Measurements from ENCODE around the gene ERFL. TPM values are rescaled to one million over a fixed set of nuclear protein-coding genes. Genes with fewer than 3 reads are reported as not detected.

ERFL gene
- total RNA-seq, 1 donor from 2014 or later = 0.10 TPM

GRCh38 chr19:41859618-41860418 lies 68.4 kb downstream of the ERFL start, which contains the start of gene RPS19:
Gene RPS19 (plus strand): TSS chr19:41860255. CDS start chr19:41860775, 520 bp downstream.
- DNase-seq = peak; percentile 98

- no peak for DNase-seq
These were observed 69.0 kb downstream of the ERFL start for GRCh38 chr19:41859213-41859617.

Small RNA genes within 50 kb of the gene (small RNA-seq; reads per million reads assigned to genes)
- gene MIR6797 (ENCODE audit: low replicate concordance) = not detected

Other genes starting within 250 kb of the ERFL start
- 0.30 TPM for gene CEACAM7, start 240.2 kb downstream of the ERFL start, total RNA-seq
- 2.4 TPM for gene CEACAM5, start 219.8 kb downstream of the ERFL start, total RNA-seq
- gene CEACAM6, start 172.9 kb downstream of the ERFL start, total RNA-seq = 5.0 TPM
- 1.5 TPM for gene CEACAM3, start 131.9 kb downstream of the ERFL start, total RNA-seq
- not detected for gene LYPD4, start 83.8 kb downstream of the ERFL start, total RNA-seq
- not detected for gene DMRTC2, start 83.4 kb downstream of the ERFL start, total RNA-seq
- 470 TPM for gene RPS19, start 68.2 kb downstream of the ERFL start, total RNA-seq
- 0.79 TPM for gene CD79A, start 51.2 kb downstream of the ERFL start, total RNA-seq
- 34.3 TPM for gene ARHGEF1, start 45.3 kb downstream of the ERFL start, total RNA-seq
- 68.0 TPM for gene RABAC1, start 30.9 kb upstream of the ERFL start, total RNA-seq
- gene ATP1A3, start 65.8 kb upstream of the ERFL start, total RNA-seq = not detected
- 1.8 TPM for gene GRIK5, start 141.8 kb upstream of the ERFL start, total RNA-seq
- gene ZNF574, start 147.7 kb upstream of the ERFL start, total RNA-seq = 8.7 TPM
- gene POU2F2, start 204.0 kb upstream of the ERFL start, total RNA-seq = 0.30 TPM

Measured in skin of body (tissue), 3 donors.